OCI-LY7 (cell line): ENCODE measurements around the gene EGFR. TPM values are rescaled to one million over a fixed set of nuclear protein-coding genes. Genes with fewer than 3 reads are reported as not detected.

Experiments used
- BruUV-seq: library from RNA; stranded (reverse); fragments of 400-500 nt; replicated peaks from 2 replicates; lab custom pipeline; 2021; lab: Mats Ljungman, UMichigan
- CTCF ChIA-PET: fragments of 300-600 bp; sonication (Branson Sonifier 250); formaldehyde crosslinking; loops from one replicate; lab custom pipeline; 2022; ENCODE audit warnings: antibody characterized with exemption; ENCODE audit not compliant: unreplicated experiment; lab: Charles Lee
- POLR2A ChIA-PET: fragments of 300-600 bp; sonication (Branson Sonifier 250); formaldehyde crosslinking; loops from one replicate; lab custom pipeline; 2022; ENCODE audit warnings: antibody characterized with exemption; lab: Charles Lee
- DNase-seq: peaks from one replicate; pipeline ENCODE4 v3.0.0-alpha.2; 2015; ENCODE audit warnings: low spot score
- H2AFZ ChIP-seq: fragments of 200-600 bp; sonication (generic), shearing (Covaris generic); 2 replicates; pipeline ENCODE4 v1.6.1; 2014; ENCODE audit warnings: mild to moderate bottlenecking, antibody characterized with exemption, low read length, moderate library complexity
- H3K27ac ChIP-seq: fragments of 200-600 bp; sonication (generic); 2 replicates; pipeline ENCODE4 v1.5.1; 2014; ENCODE audit warnings: mixed run types, low read depth, mild to moderate bottlenecking, moderate library complexity, low read length, inconsistent platforms; ENCODE audit not compliant: poor library complexity, severe bottlenecking
- H3K36me3 ChIP-seq: fragments of 200-600 bp; sonication (generic); 2 replicates; pipeline ENCODE4 v1.6.1; 2014; ENCODE audit warnings: mild to moderate bottlenecking, antibody characterized with exemption, low read length, moderate library complexity, mixed read lengths; ENCODE audit not compliant: insufficient read depth
- H3K4me1 ChIP-seq: fragments of 200-600 bp; sonication (generic); 2 replicates; pipeline ENCODE4 v1.5.1; 2014; ENCODE audit warnings: mild to moderate bottlenecking, low read length; ENCODE audit not compliant: insufficient read depth, poor library complexity, severe bottlenecking
- H3K4me2 ChIP-seq: fragments of 200-600 bp; sonication (generic); 2 replicates; pipeline ENCODE4 v1.6.1; 2014; ENCODE audit warnings: mild to moderate bottlenecking, low read length
- H3K4me3 ChIP-seq: fragments of 200-600 bp; sonication (generic); 2 replicates; pipeline ENCODE4 v1.5.1; 2014; ENCODE audit warnings: mild to moderate bottlenecking, low read depth, low read length; ENCODE audit not compliant: poor library complexity, severe bottlenecking
- H3K79me2 ChIP-seq: fragments of 200-600 bp; sonication (generic); 2 replicates; pipeline ENCODE4 v1.6.1; 2016; ENCODE audit warnings: low read depth, mild to moderate bottlenecking, low read length, moderate library complexity, mixed read lengths; ENCODE audit not compliant: insufficient read depth
- H3K9me2 ChIP-seq: fragments of 200-600 bp; sonication (generic); 2 replicates; pipeline ENCODE4 v1.6.1; 2016; ENCODE audit warnings: mild to moderate bottlenecking, low read length, mixed read lengths; ENCODE audit not compliant: insufficient read depth
- H3K9me3 ChIP-seq: fragments of 200-600 bp; sonication (generic); 2 replicates; pipeline ENCODE4 v1.6.1; 2014; ENCODE audit warnings: mild to moderate bottlenecking, mixed run types, low read length, mixed read lengths
- H4K20me1 ChIP-seq: fragments of 200-600 bp; sonication (generic); 2 replicates; pipeline ENCODE4 v1.6.1; 2014; ENCODE audit warnings: mild to moderate bottlenecking, antibody characterized with exemption, low read length, moderate library complexity, mixed read lengths; ENCODE audit not compliant: insufficient read depth
- CTCF ChIP-seq: fragments of 200-600 bp; sonication (generic); conservative IDR thresholded peaks from 2 replicates; pipeline ENCODE4 v1.5.1; 2014; ENCODE audit warnings: mild to moderate bottlenecking, antibody characterized with exemption, low read length, moderate library complexity, mixed read lengths
- EZH2phosphoT487 ChIP-seq: fragments of 200-600 bp; sonication (generic); IDR thresholded peaks from 2 replicates; pipeline ENCODE4 v1.6.1; 2018; ENCODE audit warnings: low read depth, borderline replicate concordance, mild to moderate bottlenecking, mixed run types, antibody characterized with exemption, low read length, moderate library complexity, mixed read lengths
- intact Hi-C: fragments of 100-400 bp; cut with micrococcal nuclease; formaldehyde crosslinking; loops from one replicate; pipeline ENCODE4 v1.10.0; 2022; ENCODE audit not compliant: unreplicated experiment
- total RNA-seq, 2 experiments: library from RNA; depleted of rRNA in 1 of 2; stranded (reverse); fragments of >200 nt in 1 of 2; shearing (Covaris generic) in 1 of 2; gene quantifications; 2 replicates each; pipeline ENCODE4 v1.2.3, GENCODE V29; 2014 to 2022

Gene EGFR
- total RNA-seq, 2 experiments from 2014 or later, result 0.27 TPM; not detected in 1

GRCh38 chr7:55066938-55067337 lies 48.1 kb downstream of the EGFR start:
- Histone ChIP-seq H3K9me3 (no peaks in the 10 kb centered on the region), H3K9me2 (no peaks in the 10 kb centered on the region), H3K36me3 (no peaks in the 10 kb centered on the region), H3K4me2 (no peak overlapping the region), H3K4me3 (no peak overlapping the region), H3K27ac (no peak overlapping the region), H2AFZ (no peak overlapping the region), H3K79me2 (no peaks in the 10 kb centered on the region), H4K20me1 (no peaks in the 10 kb centered on the region), H3K4me1 (no peaks in the 10 kb centered on the region)
- no TSS peak for BruUV-seq
- intact Hi-C loops, result no loop called here
- CTCF ChIA-PET, result no interaction called here
- TF ChIP-seq EZH2phosphoT487, result no peak
- TF ChIP-seq CTCF, result no peak
- POLR2A ChIA-PET, result no interaction called here
- no peak for DNase-seq

- TF ChIP-seq EZH2phosphoT487, result no peak
- TF ChIP-seq CTCF, result no peak
- Histone ChIP-seq H4K20me1 (no peaks in the 10 kb centered on the region), H3K36me3 (no peaks in the 10 kb centered on the region), H3K27ac (no peak overlapping the region), H3K4me1 (peaks cover under 1% of the 10 kb centered on the region), H3K9me2 (no peaks in the 10 kb centered on the region), H3K4me2 (no peak overlapping the region), H3K9me3 (no peaks in the 10 kb centered on the region), H2AFZ (no peak overlapping the region), H3K79me2 (no peaks in the 10 kb centered on the region), H3K4me3 (no peak overlapping the region)
- BruUV-seq, result no TSS peak
- POLR2A ChIA-PET, result no interaction called here
- CTCF ChIA-PET, result no interaction called here
- intact Hi-C loops, result no loop called here
- no peak for DNase-seq
Measured at GRCh38 chr7:55067748-55068147, 48.9 kb downstream of the EGFR start.

GRCh38 chr7:55069271-55069792 lies 50.5 kb downstream of the EGFR start:
- no peaks in the 10 kb centered on the region for H3K79me2 ChIP-seq
- BruUV-seq, result no TSS peak
- CTCF ChIA-PET, result no interaction called here

More at GRCh38 chr7:55069271-55069792, 50.5 kb downstream of the EGFR start:
- H3K27ac ChIP-seq, result no peak overlapping the region
- no peaks in the 10 kb centered on the region for H4K20me1 ChIP-seq
- no peak overlapping the region for H3K4me2 ChIP-seq
- H3K9me3 ChIP-seq, result no peaks in the 10 kb centered on the region
- intact Hi-C loops, result no loop called here
- TF ChIP-seq CTCF (no peak), EZH2phosphoT487 (no peak)
- DNase-seq, result no peak
- no peak overlapping the region for H3K4me3 ChIP-seq
- H3K9me2 ChIP-seq, result no peaks in the 10 kb centered on the region
- H3K36me3 ChIP-seq, result no peaks in the 10 kb centered on the region
- peaks cover 16% of the 10 kb centered on the region for H3K4me1 ChIP-seq
- POLR2A ChIA-PET, result no interaction called here
- H2AFZ ChIP-seq, result no peak overlapping the region
